T-helper 9 cell (primary cell): ENCODE measurements around the gene RPL19.

Experiments
- DNase-seq: peaks from one replicate; pipeline ENCODE4 v3.0.0-alpha.2; 2020

The RPL19 gene

GRCh38 chr17:39225308-39225958 lies 25.4 kb downstream of the RPL19 start, which contains the start of gene STAC2:
STAC2 (minus strand) TSS chr17:39225945; CDS start chr17:39225502, 443 bp downstream.
- DNase-seq, result no peak

- no peak for DNase-seq
These were observed 26.0 kb downstream of the RPL19 start for GRCh38 chr17:39225959-39226683.

- DNase-seq, result no peak
These were observed 27.4 kb downstream of the RPL19 start for GRCh38 chr17:39227364-39227919.

DNA sequence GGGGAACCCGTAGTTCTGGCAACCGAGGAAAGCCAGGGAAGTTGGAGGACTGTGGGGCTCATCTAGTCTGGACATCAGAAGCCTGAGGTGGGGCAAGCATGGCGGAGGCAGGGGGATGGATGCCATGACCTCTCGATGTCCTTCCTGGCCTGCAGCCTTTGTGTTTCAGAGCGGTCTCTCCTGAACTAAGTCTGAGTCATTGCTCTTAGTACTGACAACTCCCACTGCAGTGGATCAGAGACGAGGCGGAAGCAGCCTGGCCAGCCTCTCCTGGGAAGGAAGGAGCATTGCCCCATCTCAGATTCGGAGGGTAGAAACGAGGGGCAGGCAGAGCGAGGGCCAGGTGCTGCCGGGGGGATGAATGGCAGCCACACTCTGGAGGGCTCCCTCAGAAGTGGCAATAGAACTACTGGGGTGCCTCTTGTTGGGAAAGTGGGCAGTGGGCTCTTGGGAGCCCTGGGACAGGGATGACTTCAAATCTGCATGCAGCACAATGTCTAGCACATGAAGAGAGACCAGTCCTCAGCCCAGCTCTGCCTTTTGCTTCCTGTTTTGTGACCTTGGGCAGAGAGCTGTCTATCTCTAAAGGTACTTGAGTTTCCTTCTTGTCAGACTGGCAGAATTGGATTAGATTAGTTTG lies 29.3 kb downstream of the RPL19 start:
- no peak for DNase-seq

GRCh38 chr17:39230361-39230760 lies 30.3 kb downstream of the RPL19 start:
- no peak for DNase-seq

DNA sequence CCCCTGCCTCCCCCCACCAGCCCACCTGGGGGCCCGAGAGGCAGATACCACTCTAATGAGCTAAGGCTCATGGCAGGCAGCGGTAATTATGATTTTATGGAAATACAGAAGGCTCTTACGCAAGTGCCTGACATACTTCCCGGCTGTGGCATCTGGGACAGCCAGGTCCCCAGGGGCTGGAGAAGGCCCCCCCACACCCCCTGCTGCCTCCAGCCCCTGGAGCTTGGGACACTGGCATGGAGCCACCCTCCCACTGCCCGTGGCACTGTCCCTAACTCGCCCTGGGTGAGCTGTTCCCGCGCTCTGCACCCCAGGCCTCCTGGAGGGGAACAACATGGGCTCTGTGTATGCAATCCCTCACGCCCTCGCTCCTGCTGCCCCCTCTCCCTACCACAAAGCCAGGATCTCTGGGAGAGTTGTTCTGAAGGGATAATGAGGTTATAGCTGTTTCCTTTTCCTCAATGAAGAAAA lies 31.0 kb downstream of the RPL19 start:
- DNase-seq, result no peak

- peak; percentile 46 for DNase-seq
These were observed 31.8 kb downstream of the RPL19 start for GRCh38 chr17:39231591-39232551.

DNA sequence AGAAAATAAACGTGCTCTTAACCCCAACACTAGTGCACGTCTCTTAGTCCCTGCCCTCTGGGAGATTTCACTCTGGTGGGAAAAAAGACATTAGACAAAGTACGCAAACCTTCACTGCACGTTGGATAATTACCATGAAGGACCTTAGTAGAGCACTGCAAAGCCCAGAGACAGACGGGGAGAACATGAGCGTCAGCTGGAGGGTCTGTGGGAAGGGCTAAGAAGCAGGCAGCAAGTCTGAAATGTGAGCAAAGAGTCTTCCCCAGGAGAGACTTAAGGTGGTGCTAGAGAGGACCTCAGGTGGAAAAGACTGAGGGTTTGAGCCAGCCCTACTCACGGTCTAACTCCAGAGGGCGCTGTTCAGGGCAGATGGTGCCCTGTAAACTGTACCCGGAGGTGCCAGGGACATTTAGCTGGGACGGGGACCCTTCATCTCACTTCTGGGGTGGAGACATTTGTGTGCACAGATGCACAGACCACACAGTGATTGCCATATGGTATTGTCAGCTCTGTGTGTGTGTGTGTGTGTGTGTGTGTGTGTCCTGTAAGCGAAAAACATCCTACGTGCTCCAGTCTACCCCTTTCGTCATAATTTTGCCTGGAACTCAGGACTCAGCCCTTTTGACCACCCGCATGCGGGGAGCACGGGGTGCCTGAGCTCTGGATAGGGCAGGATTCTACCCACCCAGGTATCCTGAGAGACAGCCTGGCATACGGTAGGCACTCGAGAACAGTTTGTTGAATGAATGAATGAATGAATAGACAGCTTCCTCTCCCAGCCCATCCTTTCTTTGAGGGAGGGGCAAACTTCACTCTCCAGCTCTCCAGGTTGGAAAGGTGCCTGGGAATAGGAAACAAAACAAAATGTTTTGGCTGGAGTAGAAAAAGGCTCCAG lies 35.7 kb downstream of the RPL19 start:
- no peak for DNase-seq

DNA sequence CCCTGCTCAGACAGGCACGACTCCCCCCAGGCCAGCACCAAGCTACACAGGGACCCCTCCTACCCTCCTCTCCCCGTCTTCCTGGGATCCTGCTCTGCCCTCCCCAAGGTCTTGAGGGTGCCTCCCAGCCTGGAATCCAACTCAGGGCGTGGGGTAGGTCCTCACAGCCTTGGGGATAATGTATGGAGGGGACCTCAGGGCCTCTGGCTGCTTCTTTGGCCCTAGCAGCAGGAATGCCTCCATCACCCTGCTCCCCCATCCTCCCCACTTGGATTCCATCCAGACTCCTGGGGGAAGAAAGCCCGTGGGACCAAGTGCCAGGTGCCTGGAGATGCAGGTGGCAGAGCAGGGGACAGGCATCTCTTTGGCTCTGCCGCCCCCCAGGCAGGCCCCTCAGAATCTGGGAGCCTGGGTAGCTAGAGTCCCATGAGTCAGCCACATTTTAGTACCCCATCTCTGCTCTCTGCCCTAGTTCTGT lies 36.4 kb downstream of the RPL19 start:
- DNase-seq, result no peak

- DNase-seq, result no peak
These were observed 36.9 kb downstream of the RPL19 start for GRCh38 chr17:39236981-39237441.

DNA sequence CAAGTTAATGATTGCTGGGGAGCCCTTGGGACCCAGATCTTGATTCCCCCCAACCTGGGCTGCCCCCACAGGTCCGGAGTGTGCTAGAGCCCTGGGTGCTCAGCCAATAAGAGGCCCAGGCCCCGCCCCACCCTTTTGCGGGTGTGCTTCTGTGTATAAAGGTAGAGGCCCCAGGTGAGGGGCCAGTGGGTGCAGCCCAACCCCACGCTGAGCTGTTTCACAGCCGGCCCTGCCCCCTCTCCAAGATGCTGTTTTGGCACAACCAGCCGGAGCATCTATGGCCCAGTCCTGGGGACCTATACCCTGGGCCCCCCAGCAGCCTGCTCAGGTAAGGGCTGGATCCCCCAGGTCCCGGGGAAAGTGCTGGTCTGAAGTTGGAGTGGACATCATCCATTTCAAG lies 37.5 kb downstream of the RPL19 start:
- no peak for DNase-seq

DNA sequence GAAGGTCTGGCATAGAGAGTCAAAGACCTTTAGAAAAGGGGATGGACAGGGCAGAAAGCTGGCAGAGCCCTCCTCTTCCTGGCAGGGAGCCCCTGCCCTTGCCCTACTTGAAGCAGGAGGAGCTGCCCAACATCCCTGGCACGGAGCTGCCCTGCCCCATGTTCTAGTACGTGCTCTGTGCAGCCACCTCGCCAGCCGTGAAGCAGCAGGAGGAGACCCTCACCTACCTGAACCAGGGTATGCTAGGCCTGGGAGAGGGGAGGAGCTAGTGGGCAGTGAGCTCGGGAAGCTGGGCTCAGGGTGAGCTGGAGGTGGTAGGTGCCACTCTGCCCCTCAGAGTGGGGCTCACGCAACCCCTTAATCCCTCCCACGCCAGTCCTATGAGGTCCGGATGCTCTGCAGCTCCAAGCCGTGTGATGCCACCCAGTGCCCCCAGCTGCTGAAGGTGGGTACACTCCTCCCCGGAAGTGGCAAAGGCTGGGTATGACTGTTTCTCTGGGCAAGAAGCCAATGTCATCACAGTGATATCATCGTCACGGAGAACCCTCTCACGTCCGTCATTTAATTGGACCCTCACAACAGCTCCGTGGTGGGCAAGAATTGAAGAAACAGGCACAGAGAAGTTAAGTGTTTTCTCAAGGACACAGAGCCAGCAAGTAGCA lies 38.4 kb downstream of the RPL19 start:
- peak; percentile 63 for DNase-seq

DNA sequence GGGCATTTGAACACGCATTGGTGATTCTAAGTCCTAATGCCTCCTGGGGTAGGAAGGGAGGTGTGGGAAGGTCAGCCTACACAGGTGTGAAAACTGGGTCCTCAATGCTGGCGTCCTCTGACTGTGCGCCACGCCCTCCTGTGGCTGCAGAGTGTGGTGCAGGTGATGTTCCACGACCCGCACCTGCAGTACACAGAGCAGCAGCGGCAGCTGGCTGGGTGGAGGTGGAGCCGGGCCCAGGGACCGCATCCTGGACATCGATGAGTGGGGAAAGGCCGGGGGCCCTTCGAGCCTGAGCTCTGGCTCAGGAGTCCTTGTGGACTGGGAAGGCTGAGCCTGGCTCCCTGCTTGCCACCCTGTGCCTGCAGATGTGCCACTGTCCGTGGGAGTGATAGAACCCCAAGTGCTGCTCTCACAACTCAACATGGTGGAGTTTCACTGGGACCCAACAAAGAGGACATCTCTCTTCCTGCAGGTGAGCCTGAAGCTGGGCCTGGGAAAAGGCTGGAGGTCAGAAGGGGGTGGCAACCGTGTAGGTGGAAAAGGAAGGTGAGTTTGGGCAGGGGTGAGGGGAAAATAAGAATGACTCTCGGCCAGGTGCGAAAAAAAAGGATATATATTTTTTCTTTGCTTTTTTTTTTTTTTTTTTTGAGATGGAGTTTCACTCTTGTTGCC lies 39.7 kb downstream of the RPL19 start:
- peak; percentile 63 for DNase-seq

- no peak for DNase-seq
These were observed 40.5 kb downstream of the RPL19 start for GRCh38 chr17:39240631-39241030.

DNA sequence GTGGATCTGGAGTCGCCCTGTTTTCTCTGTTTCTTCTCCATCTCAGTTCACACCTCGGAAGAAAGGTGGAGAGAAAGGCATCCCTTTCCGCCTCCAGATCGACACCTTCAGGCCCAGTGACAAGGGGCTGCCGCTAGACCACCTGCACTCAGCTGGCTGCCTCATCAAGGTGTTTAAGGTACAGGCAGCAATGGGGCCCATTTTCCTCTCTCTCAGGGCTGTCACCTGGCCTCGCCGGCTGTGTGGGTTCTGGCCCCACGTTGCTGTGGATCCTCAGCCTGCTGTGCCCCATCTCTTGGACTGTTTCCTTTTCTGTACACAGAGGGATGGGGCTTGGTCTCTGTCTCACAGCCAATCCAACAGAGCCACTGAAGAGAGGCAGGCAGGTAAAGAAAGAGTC lies 43.1 kb downstream of the RPL19 start:
- no peak for DNase-seq

- no peak for DNase-seq
These were observed 44.0 kb downstream of the RPL19 start for GRCh38 chr17:39244016-39244599.

DNA sequence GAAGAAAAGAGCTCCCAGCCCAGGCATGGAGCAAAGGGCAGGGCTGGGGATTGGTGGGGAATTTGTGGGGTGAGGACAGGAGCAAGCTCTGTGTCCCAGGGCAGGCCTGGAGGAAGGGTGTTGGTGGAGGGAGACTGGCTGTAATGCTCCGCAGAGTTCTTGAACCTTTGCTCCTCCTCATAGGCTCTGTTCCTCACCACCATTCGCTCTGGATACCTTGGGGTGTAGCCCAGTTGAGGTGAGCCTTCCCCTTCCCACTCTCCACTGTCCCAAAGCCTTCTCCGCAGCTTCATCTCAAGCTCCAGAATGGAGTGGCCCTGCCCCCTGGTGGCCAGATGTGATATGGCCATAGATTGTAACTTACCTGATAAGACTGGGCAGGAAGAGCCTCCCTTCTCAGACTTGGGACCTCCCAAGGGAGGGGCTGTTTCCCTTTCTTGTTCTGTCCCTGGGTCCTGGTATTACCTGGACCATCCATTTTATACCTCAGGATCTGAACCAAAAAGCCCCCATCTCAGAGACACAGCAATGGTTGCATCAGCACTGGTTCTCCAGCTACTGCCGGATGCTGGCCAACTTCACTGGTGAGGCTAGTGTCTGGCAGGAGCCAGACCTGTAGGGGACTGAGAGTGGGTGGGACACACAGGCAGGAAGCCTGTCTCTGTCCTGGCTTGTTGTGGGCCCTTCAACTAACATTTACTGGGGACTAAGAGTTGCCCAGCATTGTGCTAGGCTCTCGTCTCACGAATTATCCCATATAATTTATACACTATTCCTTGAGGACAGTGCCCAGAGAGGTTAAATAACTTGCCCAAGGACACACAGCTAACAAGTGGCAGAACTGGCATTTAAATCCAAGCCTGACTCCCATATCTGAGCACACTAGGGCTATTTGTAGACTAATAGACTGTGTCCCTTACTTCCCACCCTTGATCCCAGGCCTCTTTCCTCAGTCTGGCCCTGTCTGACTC lies 44.8 kb downstream of the RPL19 start:
- DNase-seq, result peak; percentile 86

DNA sequence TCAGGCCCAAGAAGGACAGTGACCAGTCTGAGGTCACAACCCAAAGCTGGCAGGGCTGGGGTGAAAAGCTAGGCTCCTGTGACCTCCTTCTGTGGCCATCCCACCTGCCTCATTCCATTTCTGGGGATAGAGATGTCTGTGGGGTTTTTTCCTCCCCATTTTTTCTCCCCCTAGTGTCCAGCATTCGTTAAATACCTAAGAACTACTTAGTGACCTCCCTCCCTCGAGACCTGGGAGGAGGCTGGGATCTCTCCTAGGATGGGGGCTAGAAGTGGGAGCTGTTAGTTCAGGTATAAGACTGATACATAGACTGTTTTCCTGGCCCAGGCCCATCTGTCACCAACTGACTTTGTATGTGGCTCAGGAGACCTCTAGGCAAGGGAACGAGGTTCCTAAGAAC lies 46.2 kb downstream of the RPL19 start:
- DNase-seq, result no peak
